Glomerular visceral epithelial cell (primary cell): ENCODE measurements around the gene KLRK1.
"Not testable (repeated sequence)": the region's sequence is repeated elsewhere in the genome, so short reads cannot be mapped to it uniquely, and the experiment has no call there.

ENCODE experiments used
- DNase-seq: peaks from one replicate; pipeline ENCODE4 v3.0.0-alpha.2; 2016; ENCODE audit errors: extremely low spot score

The KLRK1 gene

DNA sequence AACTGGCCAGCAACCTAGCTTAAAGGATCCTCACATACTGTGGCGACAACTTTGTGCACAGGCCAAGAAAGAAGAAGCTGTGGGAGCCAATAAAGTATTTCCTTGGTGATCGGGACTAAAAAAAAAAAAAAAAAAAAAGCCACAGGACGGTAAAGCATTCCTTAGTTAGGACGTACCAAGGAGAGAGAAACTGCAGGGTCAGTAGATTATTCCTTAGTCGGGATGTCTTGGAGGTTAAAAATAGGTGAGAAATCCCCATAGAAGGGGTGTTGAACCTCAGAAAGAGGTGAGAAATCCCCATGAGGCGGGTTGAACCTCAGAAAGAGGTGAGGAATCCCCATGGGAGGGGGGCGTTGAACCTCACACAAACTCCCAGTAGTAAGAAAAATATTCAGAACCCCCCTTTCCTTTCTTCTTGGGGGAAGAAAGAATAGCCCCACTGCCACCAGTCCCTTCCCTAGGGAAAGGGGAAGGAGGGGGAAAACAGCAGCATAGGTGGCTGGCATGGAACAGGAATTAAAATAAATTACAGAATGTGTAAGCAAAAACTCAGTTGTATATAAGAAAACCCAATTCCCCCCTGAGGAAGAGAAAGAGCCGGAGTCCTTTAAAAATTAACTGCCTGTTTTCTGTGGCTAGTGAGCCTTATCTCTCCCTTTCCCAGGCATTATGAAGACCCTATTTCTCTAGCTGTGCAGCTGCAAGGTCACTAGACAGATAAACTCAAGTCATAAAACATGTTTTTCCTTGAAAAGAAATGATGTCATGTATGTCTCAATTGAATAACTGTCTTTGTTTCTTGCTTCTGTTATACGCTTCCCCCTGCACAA is 26.8 kb downstream of the KLRK1 start:
- peak; percentile 56 for DNase-seq

DNA sequence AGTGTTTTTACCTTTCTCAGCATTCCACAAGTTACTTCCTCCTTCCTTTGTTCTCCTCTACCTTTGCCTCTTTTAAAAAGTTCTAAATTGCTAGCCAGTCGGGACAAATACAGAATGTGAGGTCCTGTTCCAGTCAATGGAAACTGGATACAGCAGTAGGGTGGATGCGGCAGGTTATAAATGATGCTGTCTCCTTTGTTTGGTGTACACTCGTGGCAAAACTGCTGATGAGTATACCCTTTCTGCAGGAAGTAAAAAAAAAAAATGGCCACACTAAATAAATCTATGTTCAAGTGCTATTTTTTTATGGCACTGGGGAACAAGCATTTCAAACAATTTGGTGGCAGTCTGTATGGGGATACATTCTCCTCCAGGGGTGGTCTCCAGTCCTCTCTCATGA is 27.5 kb downstream of the KLRK1 start:
- DNase-seq: no peak

DNA sequence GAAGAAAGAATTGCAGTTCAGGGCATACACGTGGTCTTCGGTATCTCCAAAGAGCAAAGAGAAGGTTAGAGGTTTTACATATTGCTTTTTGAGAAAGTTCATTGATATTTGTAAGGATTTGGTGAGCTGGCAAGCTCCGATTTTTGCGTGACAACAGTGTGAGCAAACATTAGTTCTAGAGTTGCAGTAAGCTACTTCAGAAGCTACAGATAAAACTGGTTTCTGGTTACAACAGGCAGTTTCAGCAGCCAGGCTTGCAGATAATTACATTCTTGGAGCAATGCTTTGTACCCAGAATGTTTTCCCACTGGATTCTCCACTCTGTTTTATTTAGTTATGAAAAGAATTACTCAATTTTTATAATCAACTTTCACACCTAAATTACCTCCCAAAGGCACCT is 28.2 kb downstream of the KLRK1 start:
- DNase-seq: no peak

DNA sequence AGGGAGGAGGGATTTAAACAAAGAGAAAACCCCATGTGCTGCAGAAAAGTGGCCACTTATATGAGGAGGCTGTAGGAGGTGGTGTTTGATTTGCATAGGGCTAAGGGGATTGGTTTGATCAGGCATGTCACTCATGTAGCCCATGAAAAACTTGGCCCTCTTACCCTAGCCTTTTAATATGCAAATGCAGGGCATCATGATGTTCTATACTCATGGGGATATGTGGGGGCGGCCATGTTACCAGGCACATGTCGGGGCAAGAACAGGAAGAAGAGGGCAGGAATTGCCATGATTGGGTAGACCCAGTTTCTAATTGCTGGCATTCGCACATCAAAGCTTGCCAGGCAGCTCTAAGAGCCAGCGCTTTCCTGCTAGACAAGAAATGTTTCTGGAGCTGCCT is 28.8 kb downstream of the KLRK1 start:
- no peak for DNase-seq

- no peak for DNase-seq
Observed at GRCh38 chr12:10358969-10359368, 30.9 kb downstream of the KLRK1 start.

- no peak for DNase-seq
Observed at GRCh38 chr12:10358131-10358530, 31.7 kb downstream of the KLRK1 start.

- DNase-seq: peak; percentile 88
Observed at GRCh38 chr12:10354502-10354901, 35.3 kb downstream of the KLRK1 start.

DNA sequence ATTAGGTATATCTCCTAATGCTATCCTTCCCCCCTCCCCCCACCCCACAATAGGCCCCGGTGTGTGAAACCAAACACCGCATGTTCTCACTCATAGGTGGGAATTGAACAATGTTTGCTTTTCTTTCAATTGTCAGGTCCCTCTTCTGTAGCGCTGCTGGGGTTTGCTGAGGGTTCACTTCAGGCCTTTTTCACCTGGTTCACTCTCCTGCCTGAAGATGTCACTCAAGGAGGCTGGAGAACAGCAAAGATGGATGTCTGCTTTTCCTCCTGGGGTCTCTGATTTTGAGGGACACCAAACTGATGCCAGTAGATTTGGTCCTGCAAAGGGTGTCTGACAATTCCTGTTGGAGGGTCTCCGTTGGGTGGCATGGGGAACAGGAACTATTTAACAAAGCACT is 35.8 kb downstream of the KLRK1 start:
- DNase-seq: no peak

DNA sequence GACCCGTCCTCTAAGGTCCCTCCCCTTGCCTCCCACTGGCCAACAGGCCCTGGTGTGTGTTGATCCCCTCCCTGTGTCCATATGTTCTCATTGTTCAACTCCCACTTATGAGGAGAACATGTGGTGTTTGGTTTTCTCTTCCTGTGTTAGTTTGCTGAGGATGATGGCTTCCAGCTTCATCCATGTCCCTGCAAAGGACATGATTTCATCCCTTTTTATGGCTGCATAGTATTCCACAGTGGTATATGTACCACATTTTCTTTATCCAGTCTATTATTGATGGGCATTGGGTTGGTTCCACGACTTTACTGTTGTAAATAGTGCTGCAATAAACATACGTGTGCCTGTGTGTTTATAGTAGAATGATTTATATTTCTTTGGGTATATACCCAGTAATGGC is 38.4 kb downstream of the KLRK1 start:
- DNase-seq: not testable (repeated sequence)

- no peak for DNase-seq
Observed at GRCh38 chr12:10341892-10342509, 47.8 kb downstream of the KLRK1 start.

- not testable (repeated sequence) for DNase-seq
Observed at GRCh38 chr12:10340946-10341345, 48.9 kb downstream of the KLRK1 start.

- peak; percentile 24 for DNase-seq
Observed at GRCh38 chr12:10339053-10339840, 50.6 kb downstream of the KLRK1 start.

GRCh38 chr12:10338470-10338869 is 51.4 kb downstream of the KLRK1 start:
- not testable (repeated sequence) for DNase-seq

- DNase-seq: not testable (repeated sequence)
Observed at GRCh38 chr12:10336196-10336595, 53.6 kb downstream of the KLRK1 start.

DNA sequence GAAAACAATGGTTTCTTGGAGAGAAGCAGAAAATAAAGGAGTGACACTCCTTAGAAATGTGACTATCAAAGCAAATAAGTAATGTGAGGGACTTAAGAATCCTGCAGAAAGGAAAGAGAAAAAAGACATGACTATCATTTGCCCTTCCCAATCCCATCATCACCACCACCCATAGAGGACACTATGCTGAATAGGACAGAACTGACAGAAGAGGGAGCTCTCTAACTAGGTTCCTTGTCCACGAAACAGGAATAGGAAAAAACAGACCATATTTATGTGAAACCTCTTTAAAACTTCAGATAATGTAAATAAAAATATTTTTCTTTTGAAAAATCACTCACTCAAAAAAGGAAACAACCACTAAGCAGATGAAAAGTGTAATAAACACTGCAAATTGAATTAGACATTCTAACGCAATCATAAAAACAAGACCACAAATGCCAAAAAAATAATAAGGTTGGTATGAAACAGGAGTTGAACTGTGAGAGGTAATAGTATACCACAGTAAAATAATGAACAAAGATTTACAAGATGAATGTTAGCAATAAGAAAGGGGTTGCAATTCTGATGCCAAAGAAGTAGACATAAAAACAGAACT is 58.1 kb downstream of the KLRK1 start:
- DNase-seq: peak; percentile 46

DNA sequence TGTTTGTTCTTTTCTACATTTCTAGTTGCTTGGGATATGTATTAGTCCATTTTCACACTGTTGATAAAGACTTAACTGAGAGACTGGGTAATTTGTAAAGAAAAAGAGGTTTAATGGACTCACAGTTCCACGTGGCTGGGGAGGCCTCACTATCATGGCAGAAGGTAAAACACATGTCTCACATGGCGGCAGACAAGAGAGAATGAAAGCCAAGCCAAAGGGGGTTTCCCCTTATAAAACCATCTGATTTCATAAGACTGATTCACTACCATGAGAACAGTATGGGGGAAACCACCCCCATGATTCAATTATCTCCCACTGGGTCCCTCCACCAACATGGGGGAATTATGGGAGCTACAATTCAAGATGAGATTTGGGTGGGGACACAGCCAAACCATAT is 61.1 kb downstream of the KLRK1 start:
- DNase-seq: not testable (repeated sequence)
